Neural cell (in vitro differentiated cells): Measurements from ENCODE around the gene CREB3L2. TPM values are rescaled to one million over a fixed set of nuclear protein-coding genes. Genes with fewer than 3 reads are reported as not detected.

Experiments used
- H2AFZ ChIP-seq: fragments of 200-600, 300-800 bp; sonication (generic), shearing (Covaris generic); 2 replicates; pipeline ENCODE4 v1.6.0; 2014; ENCODE audit warnings: low read depth, mild to moderate bottlenecking, antibody characterized with exemption, low read length, moderate library complexity
- H3F3A ChIP-seq: fragments of 200-600 bp; shearing (Covaris generic); 2 replicates; pipeline ENCODE4 v1.6.1; 2016; ENCODE audit warnings: mild to moderate bottlenecking, moderate library complexity, mixed read lengths, antibody characterized with exemption, low read length; ENCODE audit not compliant: insufficient read depth, poor library complexity, severe bottlenecking
- H3K27ac ChIP-seq: fragments of 200-600, 300-800 bp; sonication (generic), shearing (Covaris generic); 2 replicates; pipeline ENCODE4 v1.5.1; 2014; ENCODE audit warnings: mild to moderate bottlenecking, low read length, moderate library complexity
- H3K27me3 ChIP-seq: fragments of 300-800, 200-600 bp; sonication (generic), shearing (Covaris generic); 2 replicates; pipeline ENCODE4 v1.6.0; 2014; ENCODE audit warnings: mild to moderate bottlenecking, low read depth, low read length, moderate library complexity; ENCODE audit not compliant: insufficient read depth
- H3K36me3 ChIP-seq: fragments of 300-800, 200-600 bp; sonication (generic), shearing (Covaris generic); 2 replicates; pipeline ENCODE4 v1.5.1; 2014; ENCODE audit warnings: mild to moderate bottlenecking, antibody characterized with exemption, low read length, moderate library complexity; ENCODE audit not compliant: insufficient read depth
- H3K4me2 ChIP-seq: fragments of 300-800, 200-600 bp; sonication (generic), shearing (Covaris generic); 2 replicates; pipeline ENCODE4 v1.6.0; 2014; ENCODE audit warnings: mild to moderate bottlenecking, low read length
- H3K4me3 ChIP-seq: fragments of 300-800, 200-600 bp; sonication (generic), shearing (Covaris generic); 2 replicates; pipeline ENCODE4 v1.5.1; 2014; ENCODE audit warnings: mild to moderate bottlenecking, low read length, moderate library complexity
- H3K79me2 ChIP-seq: fragments of 200-600 bp; shearing (Covaris generic); replicated peaks from 2 replicates; pipeline ENCODE4 v1.6.0; 2014; ENCODE audit warnings: mild to moderate bottlenecking, low read length, moderate library complexity; ENCODE audit not compliant: insufficient read depth
- H3K9ac ChIP-seq: fragments of 300-800, 200-600 bp; sonication (generic), shearing (Covaris generic); 2 replicates; pipeline ENCODE4 v1.6.1; 2016; ENCODE audit warnings: mild to moderate bottlenecking, low read length, mixed read lengths
- H3K9me2 ChIP-seq: fragments of 200-600 bp; shearing (Covaris generic); 2 replicates; pipeline ENCODE4 v1.6.1; 2016; ENCODE audit warnings: mild to moderate bottlenecking, low read length, mixed read lengths; ENCODE audit not compliant: insufficient read depth
- H3K9me3 ChIP-seq: fragments of 200-600, 300-800 bp; sonication (generic), shearing (Covaris generic); 2 replicates; pipeline ENCODE4 v1.6.1; 2016; ENCODE audit warnings: mild to moderate bottlenecking, mixed run types, low read length, moderate library complexity, mixed read lengths
- H4K20me1 ChIP-seq: fragments of 200-600 bp; shearing (Covaris generic); 2 replicates; pipeline ENCODE4 v1.6.1; 2016; ENCODE audit warnings: mild to moderate bottlenecking, mixed run types; ENCODE audit not compliant: insufficient read depth
- CTCF ChIP-seq: fragments of 450-650 bp; IDR thresholded peaks from 2 replicates; pipeline ENCODE4 v1.5.1; 2014; ENCODE audit warnings: antibody characterized with exemption, mild to moderate bottlenecking, moderate library complexity; ENCODE audit not compliant: poor library complexity, severe bottlenecking
- EP300 ChIP-seq: fragments of 450-650 bp; conservative IDR thresholded peaks from 2 replicates; pipeline ENCODE4 v1.6.1; 2014; ENCODE audit warnings: antibody characterized with exemption, mild to moderate bottlenecking, moderate library complexity; ENCODE audit not compliant: poor library complexity, severe bottlenecking
- EZH2 ChIP-seq: fragments of 200-600, 300-800 bp; shearing (Covaris generic), sonication (generic); IDR thresholded peaks from 2 replicates; pipeline ENCODE4 v1.6.1; 2014; ENCODE audit warnings: antibody characterized with exemption, low read length, borderline replicate concordance, mild to moderate bottlenecking; ENCODE audit not compliant: insufficient read depth, poor library complexity, severe bottlenecking
- MXI1 ChIP-seq: fragments of 450-650 bp; conservative IDR thresholded peaks from 2 replicates; pipeline ENCODE4 v1.6.1; 2014; ENCODE audit warnings: antibody characterized with exemption, mild to moderate bottlenecking; ENCODE audit not compliant: poor library complexity, severe bottlenecking
- POLR2AphosphoS5 ChIP-seq: IDR thresholded peaks from 2 replicates; pipeline ENCODE4 v1.6.1; 2012
- RAD21 ChIP-seq: fragments of 450-650 bp; conservative IDR thresholded peaks from 2 replicates; pipeline ENCODE4 v1.6.1; 2014; ENCODE audit warnings: antibody characterized with exemption, mild to moderate bottlenecking, moderate library complexity
- REST ChIP-seq: IDR thresholded peaks from 2 replicates; pipeline ENCODE4 v1.6.1; 2012; ENCODE audit warnings: borderline replicate concordance
- SMC3 ChIP-seq: fragments of 450-650 bp; conservative IDR thresholded peaks from 2 replicates; pipeline ENCODE4 v1.6.1; 2014; ENCODE audit warnings: antibody characterized with exemption, mild to moderate bottlenecking, moderate library complexity; ENCODE audit not compliant: poor library complexity
- TAF1 ChIP-seq: IDR thresholded peaks from 2 replicates; pipeline ENCODE4 v1.6.1; 2012; ENCODE audit warnings: low read depth
- polyA plus RNA-seq: library from polyadenylated mRNA; depleted of rRNA; stranded (reverse); fragments of >200 nt; gene quantifications from 2 replicates; pipeline ENCODE4 v1.2.3, GENCODE V29; 2014

CREB3L2 gene
- polyA plus RNA-seq, 1 donor from 2014 or later: 1.5 TPM

GRCh38 chr7:137976696-137977095 is 25.2 kb downstream of the CREB3L2 start:
- H3K9me2 ChIP-seq: no peaks in the 10 kb centered on the region
- H3K27me3 ChIP-seq: no peaks in the 10 kb centered on the region
- no peaks in the 10 kb centered on the region for H4K20me1 ChIP-seq
- H3K27ac ChIP-seq: no peak overlapping the region
- H3K4me2 ChIP-seq: no peak overlapping the region
- H3K4me3 ChIP-seq: no peak overlapping the region
- no peak overlapping the region for H3K9ac ChIP-seq
- no peak overlapping the region for H2AFZ ChIP-seq
- H3F3A ChIP-seq: no peaks in the 10 kb centered on the region
- no peaks in the 10 kb centered on the region for H3K9me3 ChIP-seq
- H3K79me2 ChIP-seq: no peaks in the 10 kb centered on the region
- H3K36me3 ChIP-seq: no peaks in the 10 kb centered on the region
- no peak for TF ChIP-seq MXI1
- TF ChIP-seq POLR2AphosphoS5: no peak
- no peak for TF ChIP-seq CTCF
- TF ChIP-seq REST: no peak
- TF ChIP-seq TAF1: no peak
- TF ChIP-seq SMC3: no peak
- no peak for TF ChIP-seq EP300
- TF ChIP-seq EZH2: no peak
- no peak for TF ChIP-seq RAD21

GRCh38 chr7:137976232-137976631 is 25.7 kb downstream of the CREB3L2 start:
- no peak overlapping the region for H3K9ac ChIP-seq
- no peak overlapping the region for H3K27ac ChIP-seq
- no peak overlapping the region for H3K4me3 ChIP-seq
- no peaks in the 10 kb centered on the region for H3K27me3 ChIP-seq
- H3K36me3 ChIP-seq: no peaks in the 10 kb centered on the region
- H2AFZ ChIP-seq: no peak overlapping the region
- TF ChIP-seq REST (no peak), EP300 (no peak), TAF1 (no peak), MXI1 (no peak), EZH2 (no peak), CTCF (no peak), SMC3 (no peak), RAD21 (no peak), POLR2AphosphoS5 (no peak)
- no peak overlapping the region for H3K4me2 ChIP-seq
- no peaks in the 10 kb centered on the region for H3K9me2 ChIP-seq
- no peaks in the 10 kb centered on the region for H4K20me1 ChIP-seq
- no peaks in the 10 kb centered on the region for H3K79me2 ChIP-seq
- no peaks in the 10 kb centered on the region for H3K9me3 ChIP-seq
- no peaks in the 10 kb centered on the region for H3F3A ChIP-seq
